HCT116 (cell line): ENCODE measurements around the gene GRIK4. TPM values are rescaled to one million over a fixed set of nuclear protein-coding genes. Genes with fewer than 3 reads are reported as not detected.

Source experiments
- ATAC-seq: fragments of 200-7000 bp; cut with Tn5 transposase; 2 replicates; pipeline ENCODE4 v1.9.1; 2020; ENCODE audit warnings: mild to moderate bottlenecking, moderate library complexity
- BruUV-seq: library from RNA; stranded (reverse); fragments of 400-500 nt; replicated peaks from 2 replicates; lab custom pipeline; 2021; lab: Mats Ljungman, UMichigan
- CTCF ChIA-PET: fragments of 300-600 bp; sonication (Branson Sonifier 250); formaldehyde crosslinking; loops from one replicate; lab custom pipeline; 2021; ENCODE audit warnings: antibody characterized with exemption; lab: Charles Lee
- POLR2A ChIA-PET: fragments of 300-600, 350-600 bp; sonication (Branson Sonifier 250); formaldehyde crosslinking; loops from one replicate; lab custom pipeline; 2021; ENCODE audit warnings: antibody characterized with exemption; lab: Charles Lee
- RAD21 ChIA-PET, 2 experiments: fragments of 300-600 bp; sonication (Branson Sonifier 250); formaldehyde crosslinking; loops; one replicate each; lab custom pipeline; 2023; ENCODE audit warnings: low total read pairs in 2 of 2; ENCODE audit not compliant: uncharacterized antibody in 2 of 2, unreplicated experiment in 2 of 2, low non-redundant PET in 1 of 2; lab: Charles Lee
- DNase-seq: peaks from one replicate; pipeline ENCODE4 v3.0.0-alpha.2; 2010; ENCODE audit warnings: low read depth, low spot score
- H2AFZ ChIP-seq: fragments of 200-600 bp; shearing (Covaris generic), sonication (generic); 2 replicates; pipeline ENCODE4 v1.6.1; 2017; ENCODE audit warnings: low read depth, mixed run types, mixed read lengths, antibody characterized with exemption, low read length; ENCODE audit not compliant: poor library complexity, severe bottlenecking
- H3K27ac ChIP-seq: 2 replicates; pipeline ENCODE4 v1.5.1; 2012; ENCODE audit warnings: low read depth, low read length
- H3K27me3 ChIP-seq: fragments of 200-600 bp; sonication (generic); 2 replicates; pipeline ENCODE4 v1.6.1; 2016; ENCODE audit warnings: mixed run types, low read length, mixed read lengths; ENCODE audit not compliant: insufficient read depth
- H3K36me3 ChIP-seq, 2 experiments: fragments of 200-500 bp in 1 of 2; fragments of 200-600 bp in 1 of 2; sonication (Bioruptor generic) in 1 of 2; sonication (generic) in 1 of 2; 2 replicates each; pipeline versions ENCODE4 v1.5.1 to v1.6.1; 2014 to 2016; ENCODE audit warnings: low read length in 2 of 2, inconsistent platforms in 1 of 2, mixed read lengths in 1 of 2, mixed run types in 1 of 2; ENCODE audit not compliant: insufficient read depth in 2 of 2, control insufficient read depth in 1 of 2
- H3K4me1 ChIP-seq, 2 experiments: fragments of 200-600 bp in 1 of 2; sonication (generic) in 1 of 2; 2 replicates each; pipeline versions ENCODE4 v1.5.1 to v1.6.1; 2012 to 2017; ENCODE audit warnings: low read length in 2 of 2, inconsistent platforms in 1 of 2, mild to moderate bottlenecking in 1 of 2, mixed read lengths in 1 of 2, mixed run types in 1 of 2, moderate library complexity in 1 of 2; ENCODE audit not compliant: insufficient read depth in 2 of 2, control insufficient read depth in 1 of 2
- H3K4me2 ChIP-seq: fragments of 200-600 bp; sonication (generic); 2 replicates; pipeline ENCODE4 v1.6.1; 2017; ENCODE audit warnings: mixed run types, low read length, mixed read lengths
- H3K4me3 ChIP-seq, 2 experiments: fragments of 200-600 bp in 1 of 2; sonication (generic) in 1 of 2; replicated peaks in 1 of 2; 2 replicates each; pipeline ENCODE4 v1.5.1; 2011 to 2016; ENCODE audit warnings: low read length in 2 of 2, control low read depth in 1 of 2, low read depth in 1 of 2, mild to moderate bottlenecking in 1 of 2, mixed read lengths in 1 of 2, mixed run types in 1 of 2
- H3K79me2 ChIP-seq: fragments of 200-600 bp; sonication (generic); 2 replicates; pipeline ENCODE4 v1.6.1; 2017; ENCODE audit warnings: mild to moderate bottlenecking, mixed run types, low read length, moderate library complexity, mixed read lengths; ENCODE audit not compliant: insufficient read depth
- H3K9ac ChIP-seq: fragments of 200-600 bp; sonication (generic); 2 replicates; pipeline ENCODE4 v1.6.1; 2016; ENCODE audit warnings: low read length, mixed read lengths
- H3K9me2 ChIP-seq: fragments of 200-600 bp; sonication (generic), shearing (Covaris generic); 2 replicates; pipeline ENCODE4 v1.6.1; 2017; ENCODE audit warnings: mixed run types, mild to moderate bottlenecking, moderate library complexity; ENCODE audit not compliant: insufficient read depth
- H3K9me3 ChIP-seq, 2 experiments: fragments of 200-500 bp in 1 of 2; fragments of 200-600 bp in 1 of 2; sonication (Bioruptor generic) in 1 of 2; sonication (generic) in 1 of 2; 2 replicates each; pipeline ENCODE4 v1.6.1; 2014 to 2017; ENCODE audit warnings: low read length in 2 of 2, mixed read lengths in 2 of 2, inconsistent platforms in 1 of 2, low read depth in 1 of 2, mild to moderate bottlenecking in 1 of 2, mixed run types in 1 of 2, moderate library complexity in 1 of 2; ENCODE audit not compliant: control insufficient read depth in 1 of 2, insufficient read depth in 1 of 2
- H4K20me1 ChIP-seq: fragments of 200-600 bp; sonication (generic), shearing (Covaris generic); 2 replicates; pipeline ENCODE4 v1.6.1; 2017; ENCODE audit warnings: mixed run types, mild to moderate bottlenecking, moderate library complexity; ENCODE audit not compliant: insufficient read depth
- CBX3 ChIP-seq: IDR thresholded peaks from 2 replicates; pipeline ENCODE4 v1.6.1; 2012; ENCODE audit warnings: low read depth
- ELF1 ChIP-seq: IDR thresholded peaks from 2 replicates; pipeline ENCODE4 v1.6.1; 2012; ENCODE audit warnings: low read depth, borderline replicate concordance
- JUND ChIP-seq: IDR thresholded peaks from 2 replicates; pipeline ENCODE4 v1.6.1; 2012
- YY1 ChIP-seq: IDR thresholded peaks from 2 replicates; pipeline ENCODE4 v1.6.1; 2011; ENCODE audit warnings: low read length, low read depth, moderate library complexity, mild to moderate bottlenecking; ENCODE audit not compliant: insufficient replicate concordance; ENCODE audit errors: extremely low read depth
- ZFX ChIP-seq: fragments of 450-650 bp; IDR thresholded peaks from 2 replicates; pipeline ENCODE4 v1.6.1; 2017
- intact Hi-C: fragments of 100-400 bp; cut with micrococcal nuclease; formaldehyde crosslinking; loops from 2 replicates; pipeline ENCODE4 v1.10.0; 2022
- total RNA-seq: library from RNA; stranded (reverse); gene quantifications from one replicate; pipeline ENCODE4 v1.2.1, GENCODE V29; 2021; ENCODE audit not compliant: unreplicated experiment
- TF ChIP-seq, protein P1 (sequence below): IDR thresholded peaks from 2 replicates; pipeline ENCODE4 v1.6.1; 2012; ENCODE audit warnings: low read depth
- TF ChIP-seq, protein P2 (sequence below): IDR thresholded peaks from 2 replicates; pipeline ENCODE4 v1.6.1; 2012

The GRIK4 gene
- total RNA-seq, 1 experiment from 2014 or later, result 0.52 TPM

DNA sequence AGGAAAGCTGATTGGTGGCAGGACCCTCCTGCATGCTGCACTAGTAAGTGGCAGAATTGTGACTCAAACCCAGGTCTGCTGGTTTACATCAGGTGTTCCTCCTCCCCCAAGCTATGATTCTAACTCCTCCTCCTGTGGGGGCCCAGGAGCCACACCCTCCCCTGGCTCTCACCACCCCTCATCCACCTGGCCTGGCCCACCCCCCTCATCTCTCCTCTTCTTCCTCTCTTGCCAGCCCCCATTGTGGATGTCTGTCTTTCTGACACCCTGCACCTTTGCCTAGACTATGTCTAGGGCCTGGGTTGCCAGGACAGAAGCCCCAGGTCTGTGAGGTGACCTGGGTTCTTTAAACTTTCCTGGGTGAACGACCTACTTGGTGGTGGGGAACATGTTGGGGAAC is 59.9 kb downstream of the GRIK4 start (continued):
- TF ChIP-seq, protein P1, sequence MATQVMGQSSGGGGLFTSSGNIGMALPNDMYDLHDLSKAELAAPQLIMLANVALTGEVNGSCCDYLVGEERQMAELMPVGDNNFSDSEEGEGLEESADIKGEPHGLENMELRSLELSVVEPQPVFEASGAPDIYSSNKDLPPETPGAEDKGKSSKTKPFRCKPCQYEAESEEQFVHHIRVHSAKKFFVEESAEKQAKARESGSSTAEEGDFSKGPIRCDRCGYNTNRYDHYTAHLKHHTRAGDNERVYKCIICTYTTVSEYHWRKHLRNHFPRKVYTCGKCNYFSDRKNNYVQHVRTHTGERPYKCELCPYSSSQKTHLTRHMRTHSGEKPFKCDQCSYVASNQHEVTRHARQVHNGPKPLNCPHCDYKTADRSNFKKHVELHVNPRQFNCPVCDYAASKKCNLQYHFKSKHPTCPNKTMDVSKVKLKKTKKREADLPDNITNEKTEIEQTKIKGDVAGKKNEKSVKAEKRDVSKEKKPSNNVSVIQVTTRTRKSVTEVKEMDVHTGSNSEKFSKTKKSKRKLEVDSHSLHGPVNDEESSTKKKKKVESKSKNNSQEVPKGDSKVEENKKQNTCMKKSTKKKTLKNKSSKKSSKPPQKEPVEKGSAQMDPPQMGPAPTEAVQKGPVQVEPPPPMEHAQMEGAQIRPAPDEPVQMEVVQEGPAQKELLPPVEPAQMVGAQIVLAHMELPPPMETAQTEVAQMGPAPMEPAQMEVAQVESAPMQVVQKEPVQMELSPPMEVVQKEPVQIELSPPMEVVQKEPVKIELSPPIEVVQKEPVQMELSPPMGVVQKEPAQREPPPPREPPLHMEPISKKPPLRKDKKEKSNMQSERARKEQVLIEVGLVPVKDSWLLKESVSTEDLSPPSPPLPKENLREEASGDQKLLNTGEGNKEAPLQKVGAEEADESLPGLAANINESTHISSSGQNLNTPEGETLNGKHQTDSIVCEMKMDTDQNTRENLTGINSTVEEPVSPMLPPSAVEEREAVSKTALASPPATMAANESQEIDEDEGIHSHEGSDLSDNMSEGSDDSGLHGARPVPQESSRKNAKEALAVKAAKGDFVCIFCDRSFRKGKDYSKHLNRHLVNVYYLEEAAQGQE, result no peak
- TF ChIP-seq JUND, result no peak
- no peak for TF ChIP-seq YY1
- no peak for TF ChIP-seq ELF1
- TF ChIP-seq CBX3, result no peak

DNA sequence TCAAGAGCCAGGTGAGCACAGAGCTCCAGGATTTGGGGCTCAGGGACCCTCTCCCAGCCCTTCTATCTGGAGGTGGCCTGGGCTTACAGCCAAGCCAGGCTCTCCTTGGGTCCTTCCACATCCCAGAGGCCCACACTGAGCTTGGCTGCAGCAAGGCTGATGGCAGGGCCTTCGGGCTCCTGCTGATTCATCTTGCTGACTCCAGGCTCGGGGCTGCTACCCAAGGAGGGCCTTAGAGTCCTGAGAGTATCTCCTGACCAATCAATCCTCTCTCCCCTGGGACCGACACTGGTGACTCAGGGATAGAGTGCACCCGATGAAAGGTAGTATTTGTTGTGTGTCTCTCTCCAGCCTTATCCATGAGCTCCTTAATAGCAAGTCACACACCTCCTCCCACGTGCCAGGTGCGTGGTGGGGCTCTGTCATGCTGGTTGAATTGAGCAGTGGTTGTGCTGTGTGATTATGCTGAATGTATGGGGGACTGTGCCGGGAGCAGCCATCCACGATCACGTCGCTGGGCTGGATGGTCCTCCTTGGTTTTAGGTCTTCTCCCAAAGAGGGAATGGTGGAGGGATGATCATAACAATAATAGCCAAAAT is 62.3 kb downstream of the GRIK4 start:
- POLR2A ChIA-PET, result no interaction called here

More for the DNA sequence above, 62.3 kb downstream of the GRIK4 start:
- TF ChIP-seq, protein P2, sequence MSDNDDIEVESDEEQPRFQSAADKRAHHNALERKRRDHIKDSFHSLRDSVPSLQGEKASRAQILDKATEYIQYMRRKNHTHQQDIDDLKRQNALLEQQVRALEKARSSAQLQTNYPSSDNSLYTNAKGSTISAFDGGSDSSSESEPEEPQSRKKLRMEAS, result no peak
- TF ChIP-seq ZFX, result no peak
- ChIA-PET CTCF (no interaction called here), RAD21 (no interaction called here)
- Histone ChIP-seq H3K4me1 (peaks cover 10 to 18% of the 10 kb centered on the region in 2 experiments), H2AFZ (no peak overlapping the region), H3K4me3 (no peak overlapping the region), H3K4me2 (no peak overlapping the region), H3K79me2 (no peaks in the 10 kb centered on the region), H3K36me3 (no peaks in the 10 kb centered on the region), H3K9me3 (no peaks in the 10 kb centered on the region), H4K20me1 (no peaks in the 10 kb centered on the region), H3K9me2 (no peaks in the 10 kb centered on the region), H3K27ac (no peak overlapping the region), H3K27me3 (peaks cover 4% of the 10 kb centered on the region; the same call in 1 of the 2 replicates), H3K9ac (no peak overlapping the region)
- BruUV-seq, result no TSS peak
- no peak for DNase-seq
- intact Hi-C loops, result no loop called here
- no peak for ATAC-seq
